HG03457 (cell line): ENCODE data around the gene RERE.

ENCODE experiments used
- ATAC-seq: cut with Tn5 transposase; IDR thresholded peaks from one replicate; pipeline ENCODE4 v1.9.1; 2021; ENCODE audit warnings: moderate number of reproducible peaks; ENCODE audit not compliant: unreplicated experiment

Gene RERE

DNA sequence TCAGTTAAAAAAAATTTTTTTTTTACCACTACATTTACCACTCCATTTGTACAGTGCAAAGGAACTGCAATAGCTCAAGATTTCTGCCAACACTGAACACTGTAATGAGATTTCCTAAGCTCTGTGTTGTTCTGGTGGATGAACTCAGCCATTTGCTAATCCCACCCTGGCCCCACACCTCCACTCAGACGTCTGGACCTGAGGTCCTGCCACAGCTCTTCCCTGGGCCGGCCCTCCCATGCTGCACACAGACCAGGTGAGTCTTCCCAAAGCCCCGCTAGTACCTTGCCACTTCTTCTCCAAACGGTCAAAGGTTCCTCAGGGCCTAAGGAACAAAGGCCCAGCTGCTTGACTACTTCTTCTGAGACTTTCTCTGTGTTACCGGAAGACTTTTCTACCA, 443.1 kb downstream of the RERE start:
- ATAC-seq, result no peak

DNA sequence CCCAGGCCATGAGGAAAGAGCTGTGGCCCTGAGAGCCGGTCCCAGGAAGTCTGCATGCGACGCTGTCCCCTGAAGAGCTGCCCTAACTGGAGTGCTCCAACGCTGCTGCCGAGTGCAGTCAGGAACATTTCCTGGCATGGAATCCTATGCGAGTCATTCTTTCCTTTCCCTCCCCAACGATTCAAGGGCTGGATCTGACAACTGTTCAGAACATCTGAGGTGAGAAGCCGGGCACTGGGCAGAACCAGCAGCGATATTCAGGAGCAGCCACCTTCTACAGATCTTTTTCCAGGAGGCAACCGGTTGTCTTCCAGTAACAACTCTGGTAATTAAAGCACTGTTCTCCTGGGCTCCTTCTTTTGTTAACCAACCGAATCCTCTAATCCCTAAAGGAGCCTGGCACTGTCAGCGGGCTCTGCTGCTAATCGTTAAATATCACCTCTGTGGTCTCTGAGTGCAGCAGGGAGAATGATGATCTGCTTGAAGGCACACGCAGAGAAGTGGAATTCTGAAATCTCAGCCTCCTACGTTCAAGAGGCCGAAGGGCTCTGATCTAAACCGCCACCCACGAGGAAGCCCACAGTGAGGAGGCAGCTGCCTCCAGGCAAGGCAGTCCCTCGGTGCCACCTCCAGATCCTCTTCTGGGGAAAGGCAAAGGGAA, 443.7 kb downstream of the RERE start:
- ATAC-seq, result no peak

DNA sequence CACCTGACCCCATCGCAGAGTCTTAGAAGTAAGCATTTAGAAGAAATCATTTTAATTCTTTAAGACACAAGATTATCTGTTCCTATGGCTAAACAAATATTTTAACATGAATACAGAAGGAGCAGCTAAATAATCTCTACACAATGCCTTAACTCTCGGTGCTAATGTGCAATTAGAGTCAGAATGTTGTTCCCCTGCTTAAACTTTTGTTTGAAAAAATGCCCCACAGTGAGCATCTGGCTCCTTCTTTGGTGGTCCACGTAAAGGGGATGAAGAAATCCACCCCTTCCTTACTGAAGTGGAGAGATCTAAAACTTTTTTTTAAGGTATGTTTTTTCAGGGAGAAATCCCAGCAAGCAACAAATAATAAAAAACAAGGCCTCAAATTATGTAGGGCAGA, 444.3 kb downstream of the RERE start:
- no peak for ATAC-seq

- no peak for ATAC-seq
Observed at GRCh38 chr1:8371372-8371991, 446.0 kb downstream of the RERE start.

GRCh38 chr1:8370905-8371315, 446.5 kb downstream of the RERE start:
- no peak for ATAC-seq

DNA sequence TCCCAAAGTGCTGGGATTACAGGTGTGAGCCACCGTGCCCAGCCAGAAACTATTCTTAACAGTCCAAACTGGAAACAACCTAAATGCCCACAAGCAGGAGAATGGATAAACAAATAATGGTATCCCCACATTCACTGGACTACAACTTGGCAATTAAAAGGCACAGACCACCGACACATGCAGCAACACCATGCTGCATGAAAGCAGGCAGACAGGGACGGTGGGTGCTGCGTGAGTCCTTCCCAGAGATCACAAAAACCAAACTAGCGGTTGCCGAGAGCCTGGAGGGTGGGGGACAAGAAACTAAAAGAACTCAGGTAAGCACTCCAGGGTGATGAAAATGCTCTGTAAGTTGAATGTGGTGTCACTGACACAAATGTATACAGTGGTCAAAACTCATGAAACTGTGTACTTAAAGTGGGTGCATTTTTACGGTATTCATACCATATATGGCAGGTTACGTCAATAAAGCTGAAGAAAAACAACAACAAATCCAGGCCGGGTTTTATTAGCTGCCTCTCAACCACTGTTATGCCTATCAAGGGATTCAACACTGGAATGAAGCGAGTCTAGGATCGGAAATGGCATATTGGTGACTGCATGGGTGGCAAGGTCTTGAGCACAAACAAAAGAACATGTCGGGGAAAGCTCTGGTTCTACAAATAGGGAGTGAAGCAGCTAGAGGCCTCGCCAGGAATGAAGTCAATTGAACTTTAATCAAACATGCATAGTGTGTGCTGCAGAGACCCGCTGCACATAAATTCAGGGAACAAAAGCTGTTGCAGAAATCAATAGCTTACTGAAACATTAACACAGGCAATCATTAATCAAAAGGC, 447.2 kb downstream of the RERE start:
- ATAC-seq, result no peak

GRCh38 chr1:8368956-8369639, 448.3 kb downstream of the RERE start:
- ATAC-seq, result no peak

- ATAC-seq, result no peak
Observed at GRCh38 chr1:8367571-8368194, 449.8 kb downstream of the RERE start.

- ATAC-seq, result no peak
Observed at GRCh38 chr1:8365661-8366362, 451.6 kb downstream of the RERE start.

DNA sequence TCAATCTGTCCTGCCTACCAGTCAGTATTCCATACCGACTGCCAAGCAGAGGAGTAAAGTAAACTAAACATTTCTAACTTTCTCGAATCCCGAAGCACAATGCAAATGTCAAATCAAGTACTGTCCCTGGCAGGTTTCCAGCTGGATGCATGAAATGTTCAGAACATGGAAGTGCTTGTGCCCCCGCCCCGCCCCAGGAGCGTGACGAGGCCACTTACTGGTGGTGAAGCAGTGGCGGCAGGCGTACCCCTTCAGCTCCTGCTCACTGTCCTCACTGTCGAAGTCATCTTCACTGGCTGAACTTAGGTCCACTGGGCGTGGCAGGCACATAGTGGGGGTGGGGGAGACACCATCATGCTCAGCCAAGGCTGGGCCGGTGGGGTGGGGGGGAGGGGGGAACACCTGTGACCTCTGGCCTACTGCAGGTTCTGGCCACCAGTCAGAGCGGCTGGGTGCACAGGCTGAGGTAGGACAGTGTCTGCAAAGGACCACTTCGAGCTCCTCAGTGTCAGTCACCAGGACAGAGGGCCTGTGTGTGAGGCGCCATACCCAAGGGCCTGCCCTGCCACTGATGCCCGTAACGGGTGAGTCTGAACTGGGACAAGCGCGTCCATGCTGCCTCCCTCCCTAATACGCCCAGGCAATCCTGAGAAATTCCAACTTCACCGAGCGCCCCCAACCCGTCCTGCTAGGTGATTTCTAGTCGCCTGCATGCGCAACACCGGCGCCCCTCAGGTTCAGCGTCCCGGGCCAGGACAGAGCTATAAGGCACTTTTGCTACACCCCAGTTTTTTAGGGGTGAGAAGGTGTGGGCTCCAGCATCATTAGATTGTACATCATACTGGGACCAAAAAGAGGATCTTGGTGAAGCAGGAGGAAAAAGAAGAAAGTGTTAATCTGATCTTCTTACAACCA, 452.7 kb downstream of the RERE start:
- no peak for ATAC-seq

GRCh38 chr1:8363767-8364301, 453.6 kb downstream of the RERE start:
- ATAC-seq, result no peak

DNA sequence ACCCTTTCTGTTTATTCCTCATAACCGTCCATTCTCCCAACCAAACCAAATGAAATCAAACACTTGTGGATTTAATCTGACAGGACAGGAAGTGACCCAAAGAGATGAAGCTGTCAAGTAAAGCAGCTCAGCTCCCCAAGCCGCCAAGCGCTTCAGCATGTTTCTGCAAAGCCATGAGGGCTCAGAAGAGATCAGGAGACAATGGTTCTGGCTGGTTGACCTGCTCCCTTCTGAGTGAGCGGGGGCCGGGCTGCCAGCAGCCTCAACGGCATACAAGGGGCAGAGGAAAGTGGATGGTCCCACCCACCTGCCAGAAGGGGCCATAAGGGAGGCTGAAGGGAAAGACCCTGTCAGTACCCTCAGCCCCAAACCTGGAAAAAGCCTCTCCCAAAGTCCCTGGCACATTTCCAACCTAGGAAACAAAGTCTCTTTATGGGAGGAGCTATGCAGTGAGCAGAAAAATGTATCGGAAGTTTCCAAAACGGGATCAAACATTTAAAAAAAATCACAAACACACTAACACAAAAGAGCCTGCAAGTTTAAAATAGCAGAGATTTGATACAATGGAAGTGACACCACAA, 454.2 kb downstream of the RERE start:
- ATAC-seq, result no peak

GRCh38 chr1:8362701-8363101, 454.7 kb downstream of the RERE start:
- no peak for ATAC-seq

DNA sequence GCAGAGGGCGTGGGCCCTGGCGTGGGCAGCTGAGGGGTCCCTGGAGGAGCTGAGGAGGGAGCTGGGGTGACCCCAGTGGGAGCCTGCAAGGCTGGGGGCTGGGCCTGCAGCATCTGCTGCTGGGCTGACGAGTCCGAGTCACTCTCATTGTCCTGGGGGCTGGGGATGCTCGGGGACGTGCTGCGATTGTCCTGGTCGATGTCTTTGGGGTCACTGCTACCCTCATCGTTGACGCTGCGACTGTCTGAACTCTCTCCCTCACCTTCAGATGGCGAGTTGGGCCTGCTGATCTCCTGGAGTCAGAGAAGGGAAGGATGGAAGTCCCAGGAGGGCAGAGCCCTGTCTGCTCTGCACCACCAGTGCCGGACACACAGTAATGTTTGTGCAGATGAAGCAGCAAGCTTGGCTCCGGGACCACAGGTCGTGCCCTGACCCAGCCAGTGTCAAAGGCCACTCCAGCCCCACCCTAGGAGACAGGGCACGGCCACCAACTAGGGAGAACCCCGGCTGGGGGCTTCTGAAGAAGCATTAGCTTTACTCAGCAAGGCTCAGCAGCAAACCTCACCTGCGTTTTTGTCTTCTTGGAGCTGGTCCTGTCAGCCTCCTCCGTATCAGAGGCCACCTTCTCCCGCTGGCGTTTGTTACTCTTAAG, 456.1 kb downstream of the RERE start:
- no peak for ATAC-seq

DNA sequence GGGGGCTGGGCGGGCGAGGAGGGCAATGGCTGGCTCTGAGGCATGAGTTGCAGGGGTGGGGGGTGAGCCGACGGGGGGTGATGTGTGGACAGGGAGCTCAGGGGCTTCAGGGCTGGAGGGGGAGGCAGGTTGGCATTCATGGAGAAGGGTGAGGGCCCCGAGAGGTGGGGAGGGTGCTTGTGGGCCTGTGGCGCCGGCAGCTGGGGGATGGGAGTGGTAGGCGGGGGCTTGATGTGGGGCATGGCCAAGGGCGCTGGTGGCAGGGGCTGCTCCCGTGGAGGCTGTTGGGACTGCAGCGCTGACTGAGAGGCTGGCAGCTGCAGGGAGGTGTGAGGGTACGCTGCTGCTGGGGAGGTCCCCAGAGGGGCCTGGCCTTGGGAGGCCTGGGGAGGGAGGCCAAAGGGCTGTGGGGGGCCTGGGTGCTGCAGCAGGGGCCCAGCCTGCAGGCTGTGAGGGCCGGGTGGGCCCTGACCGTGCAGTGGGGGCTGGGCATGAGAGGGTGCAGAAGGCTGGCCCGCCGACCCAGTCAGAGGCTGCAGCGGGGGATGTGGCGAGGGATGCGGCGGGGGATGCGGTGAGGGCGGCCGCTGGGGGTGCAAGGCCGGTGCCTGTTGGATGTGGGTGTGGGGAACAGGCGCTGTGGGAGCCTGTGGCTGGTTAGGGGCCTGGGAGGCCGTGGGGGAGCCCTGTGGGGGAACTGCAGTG, 456.8 kb downstream of the RERE start:
- ATAC-seq, result no peak

GRCh38 chr1:8359617-8360481, 457.6 kb downstream of the RERE start:
- ATAC-seq, result no peak
